Chondrocyte (in vitro differentiated cells): ENCODE measurements around the gene NR1H4. TPM values are rescaled to one million over a fixed set of nuclear protein-coding genes. Genes with fewer than 3 reads are reported as not detected.

ENCODE experiments used
- DNase-seq: peaks from one replicate; pipeline ENCODE4 v3.0.0; 2021; ENCODE audit warnings: mixed read lengths, low spot score
- H3K27ac Mint-ChIP-seq: one replicate; pipeline ENCODE4 v1.8.0; 2021; ENCODE audit warnings: mild to moderate bottlenecking, moderate library complexity, mixed read lengths; ENCODE audit not compliant: unreplicated experiment
- H3K27me3 Mint-ChIP-seq: 2 replicates; pipeline ENCODE4 v1.8.0; 2021; ENCODE audit warnings: low read depth, mixed read lengths
- H3K36me3 Mint-ChIP-seq: 2 replicates; pipeline ENCODE4 v1.8.0; 2021; ENCODE audit warnings: low read depth, mixed read lengths
- H3K4me1 Mint-ChIP-seq: 2 replicates; pipeline ENCODE4 v1.8.0; 2021; ENCODE audit warnings: low read depth, mild to moderate bottlenecking, mixed read lengths
- H3K4me3 Mint-ChIP-seq: one replicate; pipeline ENCODE4 v1.8.0; 2021; ENCODE audit warnings: mild to moderate bottlenecking, moderate library complexity, mixed read lengths; ENCODE audit not compliant: unreplicated experiment
- H3K9me3 Mint-ChIP-seq: 2 replicates; pipeline ENCODE4 v1.8.0; 2021; ENCODE audit warnings: low read depth, mixed read lengths
- CTCF ChIP-seq: fragments of 200-600 bp; sonication (generic); IDR thresholded peaks from 2 replicates; pipeline ENCODE4 v1.5.0; 2021; ENCODE audit warnings: antibody characterized with exemption, mild to moderate bottlenecking, moderate library complexity
- total RNA-seq: library from RNA; stranded (reverse); gene quantifications from 3 replicates; pipeline ENCODE4 v1.2.1, GENCODE V29; 2021

NR1H4 gene
- total RNA-seq, 1 donor from 2014 or later: not detected

GRCh38 chr12:100435957-100436356 lies 37.7 kb upstream of the NR1H4 start:
- H3K27me3 Mint-ChIP-seq: peaks cover 8% of the 10 kb centered on the region
- DNase-seq: no peak
- no peaks in the 10 kb centered on the region for H3K9me3 Mint-ChIP-seq
- H3K4me1 Mint-ChIP-seq: no peaks in the 10 kb centered on the region
- no peak overlapping the region for H3K4me3 Mint-ChIP-seq
- no peaks in the 10 kb centered on the region for H3K36me3 Mint-ChIP-seq
- H3K27ac Mint-ChIP-seq: no peak overlapping the region
- TF ChIP-seq CTCF: no peak

GRCh38 chr12:100437038-100437841 lies 36.4 kb upstream of the NR1H4 start:
- no peak for DNase-seq
- Mint-ChIP-seq H3K4me1 (no peaks in the 10 kb centered on the region), H3K27me3 (peaks cover 15% of the 10 kb centered on the region), H3K9me3 (no peaks in the 10 kb centered on the region), H3K36me3 (no peaks in the 10 kb centered on the region), H3K4me3 (no peak overlapping the region), H3K27ac (no peak overlapping the region)
- no peak for TF ChIP-seq CTCF

- no peak for DNase-seq
- Mint-ChIP-seq H3K27me3 (peaks cover 15% of the 10 kb centered on the region), H3K4me3 (no peak overlapping the region), H3K36me3 (no peaks in the 10 kb centered on the region), H3K27ac (no peak overlapping the region), H3K9me3 (no peaks in the 10 kb centered on the region), H3K4me1 (no peaks in the 10 kb centered on the region)
- TF ChIP-seq CTCF: no peak
Measured at GRCh38 chr12:100439797-100440196, 33.9 kb upstream of the NR1H4 start.

DNA sequence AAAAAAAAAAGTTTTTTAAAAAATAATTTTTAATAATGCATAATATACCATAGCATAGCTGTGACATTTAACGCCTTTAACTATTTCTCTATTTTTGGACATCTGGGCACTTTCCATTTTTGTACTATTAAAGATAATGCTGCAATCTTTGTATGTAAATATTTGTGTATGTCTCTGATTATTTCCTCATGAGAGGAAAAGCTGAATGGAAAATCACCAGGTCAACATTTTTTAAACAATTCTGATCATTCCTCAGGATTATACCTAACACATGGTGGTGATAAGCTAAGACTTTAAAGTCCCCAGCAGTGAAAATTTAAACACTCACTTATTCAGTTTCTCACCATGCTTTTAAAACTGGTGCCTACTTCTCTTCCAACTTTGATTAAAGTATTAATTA lies 31.3 kb upstream of the NR1H4 start:
- TF ChIP-seq CTCF: no peak
- no peak overlapping the region for H3K27ac Mint-ChIP-seq
- no peaks in the 10 kb centered on the region for H3K9me3 Mint-ChIP-seq
- no peak for DNase-seq
- peaks cover 23% of the 10 kb centered on the region for H3K27me3 Mint-ChIP-seq
- H3K4me3 Mint-ChIP-seq: no peak overlapping the region
- no peaks in the 10 kb centered on the region for H3K36me3 Mint-ChIP-seq
- no peaks in the 10 kb centered on the region for H3K4me1 Mint-ChIP-seq

DNA sequence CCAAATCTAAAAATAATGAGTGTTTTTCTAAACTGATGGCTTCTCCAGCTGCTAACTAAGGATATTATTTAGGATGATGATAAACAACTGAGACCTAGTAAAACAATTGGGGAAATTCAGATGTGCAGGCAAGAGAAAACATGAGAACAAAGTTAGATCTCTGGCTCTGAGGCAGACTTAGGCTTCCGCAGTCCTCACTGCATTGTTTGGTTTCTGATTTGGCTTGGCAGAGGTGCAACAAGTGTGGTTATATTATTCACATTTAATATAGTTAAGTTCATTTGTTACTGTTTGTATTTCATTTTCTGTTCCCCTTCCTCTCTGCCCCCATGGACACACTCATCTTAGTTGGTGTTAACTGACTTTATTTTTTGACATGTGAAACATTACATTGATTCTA lies 30.2 kb upstream of the NR1H4 start:
- TF ChIP-seq CTCF: no peak
- H3K36me3 Mint-ChIP-seq: no peaks in the 10 kb centered on the region
- H3K9me3 Mint-ChIP-seq: no peaks in the 10 kb centered on the region
- no peak overlapping the region for H3K27ac Mint-ChIP-seq
- peaks cover 25% of the 10 kb centered on the region for H3K27me3 Mint-ChIP-seq
- no peaks in the 10 kb centered on the region for H3K4me1 Mint-ChIP-seq
- H3K4me3 Mint-ChIP-seq: no peak overlapping the region
- no peak for DNase-seq
